Coronary artery (tissue), 2 donors: ENCODE results near the gene ZFYVE16.
A peak's percentile ranks its signal among the peaks of the same experiment; 100 is the strongest.

Experiments used
- DNase-seq: peaks from one replicate; pipeline ENCODE4 v3.0.0-alpha.2; 2017; ENCODE audit warnings: low spot score
- H3K27ac ChIP-seq, 2 donors: fragments of 200-600 bp; sonication (generic); one replicate each; pipeline ENCODE4 v1.5.1; 2016 to 2019
- H3K4me3 ChIP-seq: fragments of 200-600 bp; sonication (generic); 2 replicates; pipeline ENCODE4 v1.5.1; 2016; ENCODE audit warnings: mild to moderate bottlenecking, moderate library complexity
- CTCF ChIP-seq: fragments of 200-600 bp; sonication (generic); IDR thresholded peaks from one replicate; pipeline ENCODE4 v1.5.1; 2019; ENCODE audit warnings: antibody characterized with exemption

The ZFYVE16 gene

GRCh38 chr5:80407735-80408483 lies at the start of gene ZFYVE16:
TSS of gene ZFYVE16 (plus strand) at chr5:80408064. CDS start at chr5:80434148, 26,084 bp downstream.
- TF ChIP-seq CTCF, result no peak
- Histone ChIP-seq H3K4me3 (peak within 1 kb of the TSS; percentile 84), H3K27ac (peak within 1 kb of the TSS; percentile 97 to 99)
- peak; percentile 98 for DNase-seq

DNA sequence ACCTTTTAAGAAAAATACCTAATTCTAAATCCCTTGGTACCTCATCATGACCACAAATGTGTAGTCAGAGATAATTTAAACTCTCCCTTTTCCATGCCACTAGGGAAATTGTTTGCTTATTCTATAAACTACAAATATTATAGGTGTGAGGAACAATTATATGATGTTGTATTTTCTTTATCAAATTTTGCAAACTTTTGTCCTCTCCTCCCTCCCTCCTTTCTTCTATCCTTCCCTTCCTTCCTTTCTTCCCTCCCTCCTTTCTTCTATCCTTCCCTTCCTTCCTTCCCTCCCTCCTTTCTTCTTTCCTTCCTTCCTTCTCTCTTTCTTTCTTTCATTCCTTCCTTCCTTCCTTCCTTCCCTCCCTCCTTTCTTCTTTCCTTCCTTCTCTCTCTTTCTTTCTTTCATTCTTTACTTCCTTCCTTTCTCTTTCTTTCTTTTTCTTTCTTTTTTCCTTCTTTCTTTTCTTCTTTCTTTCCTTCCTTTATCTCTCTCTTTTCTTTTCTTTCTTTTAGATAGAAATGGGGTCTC lies 46.9 kb upstream of the ZFYVE16 start:
- H3K4me3 ChIP-seq, result no peak overlapping the region
- no peak for DNase-seq
- no peak overlapping the region for H3K27ac ChIP-seq
- TF ChIP-seq CTCF, result no peak

GRCh38 chr5:80364892-80365291 lies 43.0 kb upstream of the ZFYVE16 start:
- Histone ChIP-seq H3K27ac (no peak overlapping the region), H3K4me3 (no peak overlapping the region)
- TF ChIP-seq CTCF, result no peak
- DNase-seq, result no peak

- DNase-seq, result no peak
- no peak overlapping the region for H3K27ac ChIP-seq
- H3K4me3 ChIP-seq, result no peak overlapping the region
- TF ChIP-seq CTCF, result no peak
Measured at GRCh38 chr5:80368661-80369480, 39.0 kb upstream of the ZFYVE16 start.

GRCh38 chr5:80369521-80369920 lies 38.3 kb upstream of the ZFYVE16 start:
- TF ChIP-seq CTCF, result no peak
- no peak for DNase-seq
- no peak overlapping the region for H3K27ac ChIP-seq
- no peak overlapping the region for H3K4me3 ChIP-seq

DNA sequence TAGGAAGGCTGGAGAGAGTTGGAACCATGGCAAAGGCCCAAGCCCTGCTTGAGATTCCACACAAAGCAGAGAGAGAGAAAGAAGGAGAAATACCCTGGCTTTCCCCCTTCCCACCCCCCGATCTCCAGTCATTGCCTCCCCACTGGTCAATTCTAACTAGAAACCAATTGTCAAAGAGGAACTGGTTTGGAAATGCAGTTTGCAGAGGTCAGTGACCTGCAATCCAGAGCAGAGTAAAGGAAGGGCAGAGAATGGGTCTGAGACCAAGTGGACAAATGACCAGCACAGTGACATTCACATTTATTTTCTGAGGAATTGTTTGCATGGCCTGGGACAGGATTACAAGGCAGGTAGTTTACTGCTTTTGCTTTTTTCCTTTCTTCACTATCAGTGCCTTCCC lies 37.5 kb upstream of the ZFYVE16 start:
- Histone ChIP-seq H3K4me3 (no peak overlapping the region), H3K27ac (no peak overlapping the region)
- no peak for TF ChIP-seq CTCF
- no peak for DNase-seq
